Heart left ventricle (tissue), 13 donors: ENCODE measurements around the gene RXRA.

ENCODE experiments used
- CTCF ChIP-seq, 12 donors: fragments of 200-600 bp; sonication (generic) in 4 of 12; IDR thresholded peaks; one replicate each; pipeline versions ENCODE4 v1.5.0 to v1.8.0; 2018 to 2022; ENCODE audit warnings: antibody characterized with exemption in 12 of 12, mild to moderate bottlenecking in 5 of 12
- POLR2A ChIP-seq, 2 donors: fragments of 450-650 bp; IDR thresholded peaks; one replicate each; pipeline ENCODE4 v1.6.1; 2017; ENCODE audit warnings: antibody characterized with exemption in 2 of 2, mild to moderate bottlenecking in 2 of 2, moderate library complexity in 2 of 2
- donor health status: ischemic (EF 13 %, LVEDD 7.1; RV severe dilation, severe dysfunction).
- donor health status: DM: no; HTN: yes; CAD: no.
- donor health status: DM: no; HTN: no; CAD: no.
- donor health status: ischemic (EF 25% LVEDD 6.9; RV normal size, moderate dysfunction).
- donor health status: ischemic (EF 25% LVEDD 5.7; RV mildly dilated, moderate dysfunction).
- donor health status: ischemic (EF 35%, LVEDD 5.7; RV mildly dilated, moderate dysfunction).
- donor health status: nonischemic (EF 11% LVEDD 7.7; RV severe dilation, severe dysfunction).
- donor health status: DM: yes; HTN: yes; CAD: no.
- donor health status: PGD.
- donor health status: ischemic (EF 29% LVEDD 5.4; RV normal size, mild dysfunction).
- donor health status: nonischemic (EF 23%, LVEDD 6.1; RV moderate dilation, normal function).

- no peak for TF ChIP-seq CTCF (IDR thresholded peaks at IDR 0.05)
- no peak for TF ChIP-seq POLR2A (IDR thresholded peaks at IDR 0.05)
Observed at GRCh38 chr9:134454476-134454857, 128.2 kb downstream of the RXRA start.
